HG02678 (cell line): ENCODE data around the gene ASTL.

ENCODE experiments used
- ATAC-seq: cut with Tn5 transposase; IDR thresholded peaks from one replicate; pipeline ENCODE4 v1.9.1; 2021; ENCODE audit warnings: mild to moderate bottlenecking, moderate library complexity; ENCODE audit not compliant: unreplicated experiment

The ASTL gene

GRCh38 chr2:96114546-96114902, 23.8 kb downstream of the ASTL start:
- no peak for ATAC-seq

GRCh38 chr2:96113951-96114350, 24.4 kb downstream of the ASTL start:
- ATAC-seq, result no peak

- ATAC-seq, result no peak
Measured at GRCh38 chr2:96113367-96113677, 25.0 kb downstream of the ASTL start.

DNA sequence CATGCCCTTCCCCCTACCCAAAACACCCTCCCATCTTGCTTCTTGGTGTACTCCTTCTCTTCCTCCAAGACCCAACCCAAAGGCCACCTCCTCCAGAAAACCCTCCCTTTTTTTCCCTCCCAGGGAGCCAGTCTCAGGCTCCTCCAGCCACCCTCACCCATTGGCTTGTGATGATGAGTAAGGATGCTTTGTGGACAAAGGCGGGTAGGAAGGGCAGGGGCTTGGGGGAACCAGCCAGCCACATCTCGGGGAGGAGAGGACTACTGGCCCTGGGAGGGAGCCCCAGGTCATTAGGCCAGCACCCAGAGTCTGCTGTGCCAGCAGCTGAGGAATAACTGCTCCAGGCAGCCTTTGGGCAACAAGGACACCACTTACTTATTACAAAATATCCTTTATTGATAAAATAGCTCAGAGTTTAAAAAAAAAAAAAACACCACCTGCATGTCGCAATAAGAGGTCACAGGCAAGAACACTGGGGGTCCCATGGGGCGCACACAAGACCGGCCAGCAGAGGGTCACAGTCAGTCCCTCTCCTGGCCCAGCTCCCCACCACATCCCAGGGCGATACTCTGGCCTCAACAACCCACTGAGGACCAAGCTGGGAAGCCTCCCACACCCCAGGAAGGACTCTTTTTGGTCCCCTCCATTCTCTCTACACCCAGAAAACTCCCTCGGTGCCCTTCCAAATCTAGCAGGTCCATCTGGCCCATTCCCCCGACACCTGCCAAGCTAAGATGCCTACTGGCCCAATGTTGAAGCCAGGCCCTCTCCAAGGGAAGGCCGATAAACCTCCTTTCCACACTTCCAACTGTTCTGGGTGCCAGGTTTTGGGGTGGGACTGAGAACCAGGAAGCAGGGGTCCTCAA, 25.6 kb downstream of the ASTL start:
- no peak for ATAC-seq

DNA sequence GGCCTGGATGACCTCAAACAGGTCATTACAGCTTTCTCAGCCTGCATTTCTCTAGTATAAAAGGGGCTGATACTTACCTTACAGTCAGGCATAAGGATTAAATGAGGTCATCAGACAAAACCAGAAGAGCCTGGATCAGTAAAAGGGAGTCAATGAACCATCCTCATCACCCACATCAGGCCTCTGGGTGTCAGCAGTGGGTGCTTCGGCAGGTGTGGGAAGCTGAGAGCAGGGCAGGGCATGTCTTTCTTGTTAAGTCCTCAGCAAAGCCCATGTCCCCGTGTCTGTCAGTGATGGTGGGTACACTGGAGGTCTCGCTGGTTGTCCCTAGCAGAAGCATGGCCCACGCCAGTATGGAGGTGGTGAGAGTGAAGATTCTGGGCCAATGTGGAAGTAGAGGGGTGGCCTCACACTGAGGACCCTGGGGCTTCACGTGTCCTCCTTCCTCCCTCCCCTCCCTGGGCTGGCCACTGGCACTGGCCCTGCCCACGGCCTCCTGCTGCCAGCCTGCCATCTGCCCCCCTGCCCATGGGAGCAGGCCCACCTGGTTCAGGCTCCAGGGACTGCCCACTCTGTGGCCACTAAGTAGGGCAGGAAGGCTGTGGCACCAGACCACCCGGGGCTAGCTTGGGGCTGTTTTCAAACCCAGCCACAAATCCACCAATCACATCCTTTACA, 26.3 kb downstream of the ASTL start:
- ATAC-seq, result no peak

DNA sequence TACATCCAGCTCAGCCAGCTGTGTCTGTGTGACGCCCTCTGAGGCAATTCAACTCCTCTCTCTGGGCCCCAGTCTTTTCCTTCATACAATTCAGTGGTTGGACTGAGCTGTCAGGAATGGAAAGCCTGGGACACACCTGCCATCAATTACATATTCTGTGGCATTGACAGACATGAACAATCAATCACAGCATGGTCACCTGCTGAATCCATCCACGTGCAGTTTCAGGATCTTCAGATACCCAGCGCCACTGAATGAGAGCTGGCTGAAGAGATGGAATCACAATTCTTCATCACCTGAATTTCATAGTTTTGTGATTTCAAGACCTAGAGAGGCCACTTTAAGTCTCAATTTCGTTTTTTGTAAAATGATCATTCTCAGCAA, 27.1 kb downstream of the ASTL start:
- no peak for ATAC-seq

- no peak for ATAC-seq
Measured at GRCh38 chr2:96110621-96111256, 27.6 kb downstream of the ASTL start.

GRCh38 chr2:96109931-96110511, 28.3 kb downstream of the ASTL start:
- ATAC-seq, result no peak

GRCh38 chr2:96109361-96109680, 29.0 kb downstream of the ASTL start:
- ATAC-seq, result no peak

DNA sequence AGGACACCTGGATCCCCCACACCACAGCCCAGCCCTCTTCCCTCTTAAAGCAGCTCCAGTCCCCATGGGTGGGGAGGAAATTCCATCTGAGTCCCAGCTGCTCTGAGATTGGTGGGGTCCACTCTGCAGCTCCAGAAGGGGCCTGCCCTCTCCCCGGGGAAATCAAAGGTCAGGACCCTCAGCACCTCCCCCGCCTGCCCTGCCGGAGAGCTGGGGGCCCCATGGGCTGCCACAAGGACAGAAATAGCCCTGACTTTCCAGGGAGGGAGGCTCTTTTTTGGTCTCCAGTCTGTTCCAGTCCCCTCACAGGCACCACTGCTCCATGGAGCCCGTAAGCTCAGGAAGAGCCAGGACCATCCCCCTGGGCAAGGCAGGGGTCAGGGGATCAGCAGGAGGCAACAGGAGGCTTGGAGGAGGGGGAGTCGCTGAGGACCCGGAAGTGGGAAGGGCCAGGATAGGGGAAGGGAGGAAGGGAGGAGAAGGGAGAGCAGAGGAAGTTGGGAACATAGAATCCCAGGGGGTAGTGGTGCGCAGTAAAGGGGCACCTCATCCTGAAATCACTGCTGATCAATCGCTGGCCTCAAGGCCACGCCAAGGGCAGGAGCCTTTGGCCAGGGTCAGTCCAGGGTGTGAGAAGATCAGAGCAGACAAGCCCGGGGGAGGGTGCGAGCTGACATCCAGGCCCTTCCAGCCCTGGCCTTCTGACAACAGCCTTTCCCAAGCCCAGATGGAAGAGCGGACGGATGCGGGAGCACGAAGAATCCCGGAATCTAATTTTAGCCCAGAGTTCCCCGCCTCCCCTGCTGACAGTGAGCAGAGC, 29.6 kb downstream of the ASTL start:
- no peak for ATAC-seq

- ATAC-seq, result no peak
Measured at GRCh38 chr2:96108151-96108540, 30.2 kb downstream of the ASTL start.

GRCh38 chr2:96107708-96108065, 30.6 kb downstream of the ASTL start:
- ATAC-seq, result no peak

DNA sequence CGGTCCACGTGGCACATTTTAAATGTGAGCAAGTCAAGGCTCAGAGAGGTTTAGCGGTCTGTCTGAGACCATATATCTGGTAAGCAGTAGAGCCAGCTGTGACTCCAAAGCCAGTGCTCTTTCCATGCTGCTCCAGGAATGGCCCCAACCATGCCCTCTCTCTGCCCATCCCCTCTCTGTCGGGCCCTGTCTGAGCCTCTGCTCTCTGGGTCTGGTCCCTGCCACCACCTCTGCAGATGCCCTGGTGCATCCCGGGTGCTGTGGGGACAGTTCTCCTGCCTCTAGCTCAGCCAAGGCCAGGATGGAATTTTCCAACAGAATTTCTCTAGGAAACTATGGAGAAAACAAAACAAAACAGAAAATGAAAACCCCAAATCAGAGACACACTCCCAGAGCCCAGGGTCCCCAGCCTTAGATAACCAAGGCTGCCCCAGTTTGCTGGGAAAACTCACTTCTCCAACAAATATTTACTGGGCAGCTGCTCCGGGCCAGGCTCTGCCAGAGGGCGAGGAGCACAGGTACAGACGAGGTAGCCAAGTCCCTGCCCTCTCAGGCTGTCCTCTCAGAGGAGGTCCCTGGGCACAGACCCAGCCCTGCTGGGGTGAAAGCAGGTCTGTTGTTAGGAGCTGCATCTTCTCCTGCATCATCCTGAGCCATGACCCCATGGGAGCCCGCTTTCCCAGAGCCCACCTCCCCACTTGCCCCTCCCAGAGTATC, 31.2 kb downstream of the ASTL start:
- no peak for ATAC-seq

- no peak for ATAC-seq
Measured at GRCh38 chr2:96105994-96106715, 32.1 kb downstream of the ASTL start.

- ATAC-seq, result no peak
Measured at GRCh38 chr2:96105152-96105915, 33.0 kb downstream of the ASTL start.

DNA sequence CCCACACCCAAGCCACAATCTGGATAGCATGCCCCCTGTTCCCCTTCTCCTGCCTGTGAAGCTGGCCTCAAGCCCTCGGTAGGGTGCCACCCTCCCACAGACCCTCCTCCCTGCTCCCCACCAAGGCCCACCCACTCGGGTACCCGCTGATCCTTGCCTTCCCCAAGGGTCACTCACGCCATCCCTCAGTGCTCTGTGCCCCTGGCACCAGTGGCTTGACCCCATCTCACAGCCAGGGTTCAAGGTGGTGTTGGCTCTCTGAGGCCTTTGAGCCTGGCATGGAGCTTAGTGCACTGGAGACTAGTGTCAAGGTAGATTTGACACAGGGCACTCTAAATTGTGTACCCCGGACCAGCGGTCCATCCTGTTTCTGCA, 33.8 kb downstream of the ASTL start:
- no peak for ATAC-seq

- ATAC-seq, result no peak
Measured at GRCh38 chr2:96103761-96104486, 34.4 kb downstream of the ASTL start.

DNA sequence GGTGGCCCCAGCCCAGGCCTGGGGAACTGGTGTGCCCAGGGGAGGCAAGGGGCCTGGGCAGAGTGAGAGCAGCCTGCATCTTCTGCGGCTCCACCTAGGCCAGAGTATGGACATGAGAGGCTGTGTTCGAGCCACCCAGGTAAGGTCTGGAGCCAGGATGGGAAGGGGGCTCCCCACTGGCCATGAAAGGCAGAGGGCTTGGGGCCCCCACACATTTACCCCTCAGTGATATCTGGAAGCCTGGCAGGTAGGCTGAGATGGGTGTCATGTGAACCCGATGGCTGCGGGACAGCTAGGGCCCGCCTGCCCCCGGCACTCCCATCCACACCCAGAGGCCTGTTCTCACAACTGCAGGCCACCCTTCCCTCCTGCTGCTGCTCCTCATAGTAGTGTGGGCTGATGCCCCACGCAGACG, 35.1 kb downstream of the ASTL start:
- ATAC-seq, result no peak
